Astrocyte of the cerebellum (primary cell): ENCODE results near the gene RAPGEF2.
A peak's percentile ranks its signal among the peaks of the same experiment; 100 is the strongest.
"Not testable (repeated sequence)": the region's sequence is repeated elsewhere in the genome, so short reads cannot be mapped to it uniquely, and the experiment has no call there.

Source experiments
- DNase-seq: peaks from one replicate; pipeline ENCODE4 v3.0.0-alpha.2; 2011; ENCODE audit warnings: low read depth
- H3K4me3 ChIP-seq: 2 replicates; pipeline ENCODE4 v1.5.1; 2011; ENCODE audit warnings: mild to moderate bottlenecking, low read depth, low read length, moderate library complexity
- CTCF ChIP-seq: IDR thresholded peaks from 2 replicates; pipeline ENCODE4 v1.5.1; 2012; ENCODE audit warnings: low read length, low read depth, moderate library complexity, mild to moderate bottlenecking; ENCODE audit errors: missing control alignments
- in situ Hi-C: cut with HindIII; loops from 2 replicates; pipeline ENCODE4 v1.10.0; 2017; ENCODE audit warnings: low sequenced_read_pairs

The RAPGEF2 gene

GRCh38 chr4:159248384-159249178, 145.7 kb downstream of the RAPGEF2 start:
- peak; percentile 27 for DNase-seq
- no peak for TF ChIP-seq CTCF
- H3K4me3 ChIP-seq = no peak overlapping the region
- in situ Hi-C loops = no loop called here

- H3K4me3 ChIP-seq = no peak overlapping the region
- in situ Hi-C loops = no loop called here
- TF ChIP-seq CTCF = no peak
- DNase-seq = no peak
Measured at GRCh38 chr4:159250751-159251325, 148.0 kb downstream of the RAPGEF2 start.

GRCh38 chr4:159251580-159251979, 148.7 kb downstream of the RAPGEF2 start:
- H3K4me3 ChIP-seq, in situ Hi-C loops, DNase-seq: not testable (repeated sequence)

- DNase-seq = no peak
- in situ Hi-C loops = no loop called here
- no peak for TF ChIP-seq CTCF
- H3K4me3 ChIP-seq = no peak overlapping the region
Measured at GRCh38 chr4:159252491-159252890, 149.6 kb downstream of the RAPGEF2 start.

GRCh38 chr4:159256037-159256436, 153.2 kb downstream of the RAPGEF2 start:
- in situ Hi-C loops = no loop called here
- no peak for DNase-seq
- no peak for TF ChIP-seq CTCF

GRCh38 chr4:159258889-159259560, 156.1 kb downstream of the RAPGEF2 start:
- no peak for DNase-seq
- no peak overlapping the region for H3K4me3 ChIP-seq
- TF ChIP-seq CTCF = no peak
- in situ Hi-C loops = no loop called here

More at GRCh38 chr4:159256037-159256436, 153.2 kb downstream of the RAPGEF2 start:
- H3K4me3 ChIP-seq = no peak overlapping the region

GRCh38 chr4:159264057-159264456, 161.2 kb downstream of the RAPGEF2 start:
- in situ Hi-C loops = no loop called here
- no peak overlapping the region for H3K4me3 ChIP-seq
- DNase-seq = no peak
- no peak for TF ChIP-seq CTCF
